GM18907 (cell line): ENCODE data around the gene SLC5A6.

ENCODE experiments used
- ATAC-seq: cut with Tn5 transposase; IDR thresholded peaks from one replicate; pipeline ENCODE4 v1.9.1; 2021; ENCODE audit warnings: mild to moderate bottlenecking, moderate library complexity; ENCODE audit not compliant: unreplicated experiment

Gene SLC5A6

GRCh38 chr2:27237341-27237945, 25.4 kb upstream of the SLC5A6 start:
- no peak for ATAC-seq

- ATAC-seq, result no peak
These were observed 24.6 kb upstream of the SLC5A6 start for GRCh38 chr2:27236626-27237025.

GRCh38 chr2:27236136-27236535, 24.1 kb upstream of the SLC5A6 start:
- no peak for ATAC-seq

GRCh38 chr2:27233341-27233740, 21.3 kb upstream of the SLC5A6 start:
- no peak for ATAC-seq

GRCh38 chr2:27231921-27232320, 19.9 kb upstream of the SLC5A6 start:
- no peak for ATAC-seq

- no peak for ATAC-seq
These were observed 15.4 kb upstream of the SLC5A6 start for GRCh38 chr2:27227501-27227900.

- ATAC-seq, result no peak
These were observed 13.5 kb upstream of the SLC5A6 start for GRCh38 chr2:27225526-27225925.

- ATAC-seq, result no peak
These were observed 11.3 kb upstream of the SLC5A6 start for GRCh38 chr2:27223416-27223815.

GRCh38 chr2:27222407-27222806, 10.3 kb upstream of the SLC5A6 start:
- no peak for ATAC-seq

GRCh38 chr2:27221166-27221565, 9.1 kb upstream of the SLC5A6 start:
- no peak for ATAC-seq

- no peak for ATAC-seq
These were observed 8.0 kb upstream of the SLC5A6 start for GRCh38 chr2:27220091-27220490.

- no peak for ATAC-seq
These were observed 7.0 kb upstream of the SLC5A6 start for GRCh38 chr2:27219091-27219490.

- no peak for ATAC-seq
These were observed 6.5 kb upstream of the SLC5A6 start for GRCh38 chr2:27218614-27219013.

- ATAC-seq, result peak; percentile 75
These were observed 5.4 kb upstream of the SLC5A6 start, which contains the start of gene CAD for GRCh38 chr2:27217173-27218121. TSS of gene CAD (plus strand) at chr2:27217369. CDS start at chr2:27217552, 183 bp downstream.

- ATAC-seq, result no peak
These were observed 4.5 kb upstream of the SLC5A6 start for GRCh38 chr2:27216416-27217137.

- no peak for ATAC-seq
These were observed 2.9 kb upstream of the SLC5A6 start for GRCh38 chr2:27214941-27215340.

GRCh38 chr2:27212626-27213471, 781 bp upstream of the SLC5A6 start:
- ATAC-seq, result peak; percentile 14

GRCh38 chr2:27211241-27211942, 676 bp downstream of the SLC5A6 start:
- peak; percentile 22 for ATAC-seq

- ATAC-seq, result no peak
These were observed 2.3 kb downstream of the SLC5A6 start for GRCh38 chr2:27209621-27210401.
